T-helper 17 cell (primary cell): ENCODE measurements around the gene RXFP3. TPM values are rescaled to one million over a fixed set of nuclear protein-coding genes. Genes with fewer than 3 reads are reported as not detected.

Experiments
- ATAC-seq: fragments of 150-1000 bp; cut with Tn5 transposase; 2 replicates; pipeline ENCODE4 v1.10.0; 2021; ENCODE audit warnings: mild to moderate bottlenecking, moderate library complexity
- DNase-seq, 3 donors: peaks; one replicate each; pipeline versions ENCODE4 v3.0.0 to v3.0.0-alpha.2; 2020 to 2021
- H3K9me3 ChIP-seq: one replicate; pipeline ENCODE4 v1.7.0; 2013; ENCODE audit warnings: low read length, mild to moderate bottlenecking; ENCODE audit not compliant: control insufficient read depth, poor library complexity, severe bottlenecking
- H3K27ac Mint-ChIP-seq: one replicate; pipeline ENCODE4 v1.8.0; 2022; ENCODE audit warnings: mild to moderate bottlenecking, moderate library complexity, mixed read lengths
- H3K27me3 Mint-ChIP-seq: one replicate; pipeline ENCODE4 v1.8.0; 2022; ENCODE audit warnings: mixed read lengths
- H3K36me3 Mint-ChIP-seq: one replicate; pipeline ENCODE4 v1.8.0; 2022; ENCODE audit warnings: low read depth, mixed read lengths
- H3K4me1 Mint-ChIP-seq: one replicate; pipeline ENCODE4 v1.8.0; 2022; ENCODE audit warnings: mild to moderate bottlenecking, mixed read lengths
- H3K4me3 Mint-ChIP-seq: one replicate; pipeline ENCODE4 v1.8.0; 2022; ENCODE audit warnings: mild to moderate bottlenecking, moderate library complexity, mixed read lengths
- total RNA-seq, 4 donors: library from RNA in 2 of 4; stranded (reverse) in 2 of 4; gene quantifications; one replicate each; pipeline ENCODE4 v1.2.3 and lab custom pipeline; 2022 to 2026

Gene RXFP3
- total RNA-seq, 2 donors from 2014 or later: not detected

GRCh38 chr5:33975852-33976251 lies 39.7 kb downstream of the RXFP3 start:
- no peaks in the 10 kb centered on the region for H3K4me1 Mint-ChIP-seq
- no peak overlapping the region for H3K27ac Mint-ChIP-seq
- peaks cover 2% of the 10 kb centered on the region for H3K36me3 Mint-ChIP-seq
- ATAC-seq: no peak
- H3K27me3 Mint-ChIP-seq: peaks cover 25% of the 10 kb centered on the region
- H3K4me3 Mint-ChIP-seq: no peak overlapping the region
- no peak for DNase-seq
- no peaks in the 10 kb centered on the region for H3K9me3 ChIP-seq

DNA sequence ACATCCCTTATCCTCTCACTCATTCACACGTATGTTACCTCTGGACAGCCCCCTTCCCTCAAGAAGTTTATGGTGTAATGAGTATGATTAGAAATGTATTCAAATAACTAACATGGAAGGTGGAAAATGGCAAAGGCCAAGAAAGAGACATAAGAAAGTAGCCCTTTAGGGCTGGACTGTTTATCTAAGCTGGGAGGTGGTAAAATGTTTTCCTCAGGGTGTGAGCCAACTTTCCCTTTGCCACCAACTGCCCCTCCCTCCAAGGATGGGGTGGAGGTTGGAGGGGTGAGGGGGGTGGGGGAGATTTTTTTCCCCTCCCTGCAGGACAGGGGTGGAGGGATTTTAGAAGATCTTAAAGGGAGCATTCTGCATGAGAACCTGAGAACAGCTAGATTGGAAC lies 40.1 kb downstream of the RXFP3 start:
- Mint-ChIP-seq H3K36me3 (peaks cover 2% of the 10 kb centered on the region), H3K4me3 (no peak overlapping the region), H3K4me1 (no peaks in the 10 kb centered on the region), H3K27me3 (peaks cover 25% of the 10 kb centered on the region), H3K27ac (no peak overlapping the region)
- DNase-seq (no peak), ATAC-seq (no peak)
- no peaks in the 10 kb centered on the region for H3K9me3 ChIP-seq

DNA sequence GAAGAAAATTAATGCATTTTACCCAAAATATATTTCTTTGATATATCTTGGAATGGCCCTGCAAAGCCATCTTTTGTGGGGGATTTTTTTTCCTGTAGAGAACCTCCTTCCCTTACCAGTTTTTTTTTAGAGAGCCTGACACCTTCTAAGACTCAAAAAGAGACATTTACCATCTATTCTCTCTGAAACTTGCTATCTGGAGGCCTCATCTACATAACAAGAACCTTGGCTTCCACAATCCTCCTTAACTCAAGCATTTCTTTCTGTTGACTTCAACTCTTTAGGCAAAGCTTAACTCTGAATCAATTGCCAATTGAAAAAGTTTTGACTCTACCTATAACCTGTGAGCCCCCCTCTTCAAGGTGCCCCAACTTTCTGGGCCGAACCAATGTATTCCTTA lies 42.1 kb downstream of the RXFP3 start:
- Mint-ChIP-seq H3K4me1 (no peaks in the 10 kb centered on the region), H3K36me3 (peaks cover 2% of the 10 kb centered on the region), H3K27ac (no peak overlapping the region), H3K4me3 (no peak overlapping the region), H3K27me3 (peaks cover 24% of the 10 kb centered on the region)
- ATAC-seq (no peak), DNase-seq (no peak)
- no peaks in the 10 kb centered on the region for H3K9me3 ChIP-seq

DNA sequence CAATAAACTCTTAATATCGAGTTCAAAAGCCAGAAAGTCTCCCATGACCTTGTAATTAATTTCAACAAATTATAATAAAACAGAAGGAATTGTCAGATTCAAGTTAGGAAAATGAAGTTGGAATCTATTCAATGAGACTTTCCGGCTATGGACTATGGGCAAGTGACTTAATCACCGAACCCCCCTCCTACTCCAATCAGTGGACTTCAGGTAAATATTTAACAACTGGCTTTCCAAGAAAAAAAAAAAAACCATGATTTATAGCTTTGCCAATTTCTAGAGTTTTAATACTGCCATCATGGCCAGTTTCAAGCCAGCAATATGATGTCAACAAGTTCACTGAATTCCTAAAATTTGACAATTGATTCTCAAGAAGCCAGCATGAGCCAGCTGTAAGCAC lies 43.8 kb downstream of the RXFP3 start:
- no peaks in the 10 kb centered on the region for H3K4me1 Mint-ChIP-seq
- ATAC-seq (no peak), DNase-seq (no peak)
- no peak overlapping the region for H3K27ac Mint-ChIP-seq
- no peaks in the 10 kb centered on the region for H3K9me3 ChIP-seq
- no peak overlapping the region for H3K4me3 Mint-ChIP-seq
- H3K36me3 Mint-ChIP-seq: peaks cover 2% of the 10 kb centered on the region
- peaks cover 7% of the 10 kb centered on the region for H3K27me3 Mint-ChIP-seq

- ATAC-seq: no peak
- Mint-ChIP-seq H3K4me3 (no peak overlapping the region), H3K27ac (no peak overlapping the region), H3K27me3 (peaks cover 5% of the 10 kb centered on the region), H3K36me3 (no peaks in the 10 kb centered on the region), H3K4me1 (no peaks in the 10 kb centered on the region)
- DNase-seq: no peak
- no peaks in the 10 kb centered on the region for H3K9me3 ChIP-seq
Observed at GRCh38 chr5:33981408-33982162, 45.4 kb downstream of the RXFP3 start.

DNA sequence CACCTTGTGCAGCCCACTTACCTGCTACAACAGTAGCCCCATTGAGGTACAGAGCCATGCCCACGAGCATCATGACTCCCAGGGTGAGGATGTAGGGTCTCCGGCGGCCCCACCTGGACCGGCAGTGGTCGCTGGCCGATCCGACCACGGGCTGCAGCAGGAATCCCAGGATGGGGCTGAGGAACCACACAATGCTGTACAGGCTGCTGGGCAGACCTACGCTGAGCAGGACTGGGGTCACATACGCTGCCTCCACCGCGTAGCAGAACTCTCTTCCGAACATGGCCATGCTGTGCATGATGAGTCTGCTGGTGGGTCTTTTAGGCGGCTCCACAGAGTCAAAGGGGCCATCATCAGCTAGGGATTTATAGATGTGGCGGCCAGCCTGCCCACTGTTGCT lies 48.0 kb downstream of the RXFP3 start:
- no peak for ATAC-seq
- Mint-ChIP-seq H3K4me3 (no peak overlapping the region), H3K27me3 (peaks cover 1% of the 10 kb centered on the region), H3K27ac (no peak overlapping the region), H3K4me1 (no peaks in the 10 kb centered on the region), H3K36me3 (no peaks in the 10 kb centered on the region)
- no peak for DNase-seq
- no peaks in the 10 kb centered on the region for H3K9me3 ChIP-seq

GRCh38 chr5:33984671-33985124 lies 48.5 kb downstream of the RXFP3 start, which contains the start of gene SLC45A2:
Gene SLC45A2, minus strand, starts transcription at chr5:33984693. Its CDS starts 110 bp downstream, at chr5:33984583.
- H3K27ac Mint-ChIP-seq: no peak within 1 kb of the TSS

GRCh38 chr5:33985447-33985846 lies 49.3 kb downstream of the RXFP3 start:
- Mint-ChIP-seq H3K27ac (no peak overlapping the region), H3K36me3 (no peaks in the 10 kb centered on the region), H3K4me1 (no peaks in the 10 kb centered on the region), H3K4me3 (no peak overlapping the region), H3K27me3 (no peaks in the 10 kb centered on the region)
- no peak for ATAC-seq
- no peaks in the 10 kb centered on the region for H3K9me3 ChIP-seq
- no peak for DNase-seq

More at GRCh38 chr5:33984671-33985124, 48.5 kb downstream of the RXFP3 start, which contains the start of gene SLC45A2:
- ATAC-seq (no peak), DNase-seq (no peak)
- no peaks in the 10 kb centered on the region for H3K9me3 ChIP-seq
- Mint-ChIP-seq H3K36me3 (no peaks in the 10 kb centered on the region), H3K27me3 (no peaks in the 10 kb centered on the region), H3K4me3 (no peak within 1 kb of the TSS), H3K4me1 (no peaks in the 10 kb centered on the region)

Other genes starting within 250 kb of the RXFP3 start
- gene ADAMTS12, start 44.4 kb upstream of the RXFP3 start, total RNA-seq: not detected
- gene SLC45A2, start 48.3 kb downstream of the RXFP3 start, total RNA-seq: not detected
- gene AMACR, start 71.7 kb downstream of the RXFP3 start, total RNA-seq: 1 to 10 TPM; 2.0 to 3.0 TPM
- gene C1QTNF3, start 106.8 kb downstream of the RXFP3 start, total RNA-seq: 1 to 10 TPM; 4.3 to 8.5 TPM